ENCODE measurements around the gene TOM1L2. TPM values are rescaled to one million over a fixed set of nuclear protein-coding genes. Genes with fewer than 3 reads are reported as not detected.

TOM1L2 gene
- total RNA-seq, 4 donors from 2014 or later: 55.5 to 118 (median 73.3) TPM

- no peak overlapping the region for H3K4me3 ChIP-seq
- TF ChIP-seq, protein P1, sequence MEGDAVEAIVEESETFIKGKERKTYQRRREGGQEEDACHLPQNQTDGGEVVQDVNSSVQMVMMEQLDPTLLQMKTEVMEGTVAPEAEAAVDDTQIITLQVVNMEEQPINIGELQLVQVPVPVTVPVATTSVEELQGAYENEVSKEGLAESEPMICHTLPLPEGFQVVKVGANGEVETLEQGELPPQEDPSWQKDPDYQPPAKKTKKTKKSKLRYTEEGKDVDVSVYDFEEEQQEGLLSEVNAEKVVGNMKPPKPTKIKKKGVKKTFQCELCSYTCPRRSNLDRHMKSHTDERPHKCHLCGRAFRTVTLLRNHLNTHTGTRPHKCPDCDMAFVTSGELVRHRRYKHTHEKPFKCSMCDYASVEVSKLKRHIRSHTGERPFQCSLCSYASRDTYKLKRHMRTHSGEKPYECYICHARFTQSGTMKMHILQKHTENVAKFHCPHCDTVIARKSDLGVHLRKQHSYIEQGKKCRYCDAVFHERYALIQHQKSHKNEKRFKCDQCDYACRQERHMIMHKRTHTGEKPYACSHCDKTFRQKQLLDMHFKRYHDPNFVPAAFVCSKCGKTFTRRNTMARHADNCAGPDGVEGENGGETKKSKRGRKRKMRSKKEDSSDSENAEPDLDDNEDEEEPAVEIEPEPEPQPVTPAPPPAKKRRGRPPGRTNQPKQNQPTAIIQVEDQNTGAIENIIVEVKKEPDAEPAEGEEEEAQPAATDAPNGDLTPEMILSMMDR (IDR thresholded peaks at IDR 0.05): no peak
- no peak for TF ChIP-seq POLR2A (IDR thresholded peaks at IDR 0.05)
- intact Hi-C loops (cut with DNase I): no loop called here
- H3K9me3 ChIP-seq: no peaks in the 10 kb centered on the region
- WGBS, 2 donors: 67 to 74% methylated on average over 5 of the region's 5 CpGs
- no peak for DNase-seq
- H3K4me1 ChIP-seq: peaks cover 0 to 59% (median 8%) of the 10 kb centered on the region in 3 donors
- H3K36me3 ChIP-seq: peaks cover 0 to 18% (median 0%) of the 10 kb centered on the region in 3 donors
- no peak overlapping the region for H3K27ac ChIP-seq
- H3K27me3 ChIP-seq: no peaks in the 10 kb centered on the region
Observed at GRCh38 chr17:17926840-17927449, 45.3 kb downstream of the TOM1L2 start.

DNA sequence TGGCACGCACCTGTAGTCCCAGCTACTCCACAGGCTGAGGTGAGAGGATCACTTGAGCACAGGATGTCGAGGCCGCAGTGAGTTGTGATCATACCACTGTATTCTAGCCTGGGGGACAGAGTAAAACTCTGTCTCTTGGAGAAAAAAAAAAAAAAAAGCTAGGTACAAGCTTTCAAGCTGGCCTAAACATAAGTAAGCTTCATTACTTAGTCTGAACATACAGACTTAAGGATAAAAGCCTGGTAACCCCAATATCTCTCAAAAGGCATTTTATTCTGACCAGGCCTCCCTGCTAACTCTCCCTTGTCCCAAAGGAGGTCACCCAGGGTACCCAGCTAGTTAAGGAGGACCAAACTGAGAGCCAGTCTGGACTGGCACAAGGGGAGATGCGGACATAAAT lies 46.2 kb downstream of the TOM1L2 start:
- DNase-seq: no peak
- Histone ChIP-seq H3K36me3 (peaks cover 0 to 18% (median 0%) of the 10 kb centered on the region in 3 donors), H3K9me3 (no peaks in the 10 kb centered on the region), H3K27ac (no peak overlapping the region), H3K4me3 (no peak overlapping the region), H3K4me1 (peaks cover 7 to 60% (median 11%) of the 10 kb centered on the region in 3 donors), H3K27me3 (no peaks in the 10 kb centered on the region)
- 75 to 82% methylated on average over 4 of the region's 4 CpGs for WGBS, 2 donors
- intact Hi-C loops (cut with DNase I): no loop called here
- TF ChIP-seq, protein P1 (IDR thresholded peaks at IDR 0.05): no peak
- TF ChIP-seq POLR2A (IDR thresholded peaks at IDR 0.05): no peak

GRCh38 chr17:17924857-17925250 lies 47.3 kb downstream of the TOM1L2 start:
- intact Hi-C loops (cut with DNase I): no loop called here
- Histone ChIP-seq H3K4me3 (no peak overlapping the region), H3K9me3 (no peaks in the 10 kb centered on the region), H3K4me1 (peaks cover 12 to 63% (median 14%) of the 10 kb centered on the region in 3 donors), H3K27me3 (no peaks in the 10 kb centered on the region), H3K36me3 (peaks cover 0 to 18% (median 0%) of the 10 kb centered on the region in 3 donors), H3K27ac (no peak overlapping the region)
- DNase-seq: no peak
- TF ChIP-seq, protein P1 (IDR thresholded peaks at IDR 0.05): no peak
- TF ChIP-seq POLR2A (IDR thresholded peaks at IDR 0.05): no peak

DNA sequence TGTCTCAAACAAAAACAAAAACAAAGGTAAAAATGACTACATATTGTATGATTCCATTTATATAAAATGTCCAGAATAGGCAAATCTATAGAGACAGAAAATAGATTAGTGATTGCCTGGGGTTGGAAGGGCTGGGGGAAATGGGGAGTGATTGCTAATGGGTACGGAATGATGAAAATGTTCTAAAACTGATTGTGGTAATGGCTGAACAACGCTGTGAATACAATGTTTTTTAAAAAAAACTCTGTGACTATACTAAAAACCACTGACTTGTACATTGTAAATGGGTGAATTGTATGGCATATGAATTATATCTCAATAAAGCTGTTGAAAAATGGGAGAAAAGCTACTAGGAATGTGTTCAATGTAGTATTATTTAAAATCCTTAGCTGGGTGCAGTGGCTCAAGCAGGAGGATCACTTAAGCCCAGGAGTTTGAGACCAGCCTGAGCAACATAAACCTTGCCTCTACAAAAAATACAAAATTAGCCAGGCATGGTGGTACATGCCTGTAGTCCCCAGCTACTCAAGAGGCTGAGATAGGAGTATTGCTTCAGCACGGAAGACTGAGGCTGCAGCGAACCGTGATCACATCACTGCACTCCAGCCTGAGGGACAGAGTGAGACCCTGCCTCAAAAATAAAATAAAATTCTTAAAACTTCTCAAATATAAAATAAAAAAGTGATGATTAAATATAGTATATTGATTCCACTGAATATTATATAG lies 47.9 kb downstream of the TOM1L2 start:
- no peak overlapping the region for H3K27ac ChIP-seq
- DNase-seq: no peak
- intact Hi-C loops (cut with DNase I): no loop called here
- peaks cover 18 to 63% (median 19%) of the 10 kb centered on the region in 3 donors for H3K4me1 ChIP-seq
- H3K4me3 ChIP-seq: no peak overlapping the region
- H3K9me3 ChIP-seq: no peaks in the 10 kb centered on the region
- 91 to 95% methylated on average over 5 of the region's 5 CpGs for WGBS, 2 donors
- TF ChIP-seq POLR2A (IDR thresholded peaks at IDR 0.05): no peak
- TF ChIP-seq, protein P1 (IDR thresholded peaks at IDR 0.05): no peak
- H3K27me3 ChIP-seq: no peaks in the 10 kb centered on the region
- H3K36me3 ChIP-seq: peaks cover 0 to 17% (median 0%) of the 10 kb centered on the region in 3 donors

DNA sequence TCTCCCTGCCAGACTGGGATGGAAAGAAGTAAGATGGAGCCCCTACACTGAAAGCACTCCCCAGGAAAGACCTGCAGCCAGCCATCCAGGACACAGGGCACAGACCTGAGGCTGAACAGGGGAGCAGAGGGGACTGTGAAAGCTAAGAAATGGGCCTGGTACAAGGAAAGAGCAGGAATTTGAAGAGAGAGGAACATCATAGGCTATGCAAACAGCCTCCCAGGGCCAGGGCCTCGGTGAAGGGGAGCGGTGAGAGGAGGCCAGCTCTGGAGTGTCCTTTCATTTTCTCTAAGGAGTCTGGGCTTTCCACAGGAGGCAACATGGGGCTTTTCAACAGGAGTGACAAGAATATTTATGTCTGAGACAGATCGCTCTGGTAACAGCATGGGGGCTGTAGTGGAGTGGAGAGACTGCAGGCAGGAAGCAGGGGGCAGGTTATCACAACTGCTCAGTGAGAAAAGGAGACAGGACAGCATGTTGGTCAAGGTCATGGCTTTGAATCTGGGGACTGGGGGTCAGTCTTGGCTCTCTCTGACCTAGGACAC lies 50.1 kb downstream of the TOM1L2 start:
- Histone ChIP-seq H3K27ac (peak overlapping the region; percentile 0 to 83 (median 70)), H3K27me3 (no peaks in the 10 kb centered on the region), H3K36me3 (no peaks in the 10 kb centered on the region), H3K9me3 (no peaks in the 10 kb centered on the region), H3K4me3 (no peak overlapping the region), H3K4me1 (peaks cover 24 to 56% (median 28%) of the 10 kb centered on the region in 3 donors)
- DNase-seq: no peak
- 79 to 97% methylated on average over 2 to 3 of the region's 3 CpGs for WGBS, 2 donors
- intact Hi-C loops (cut with DNase I): no loop called here
- TF ChIP-seq POLR2A (IDR thresholded peaks at IDR 0.05): no peak
- TF ChIP-seq, protein P1 (IDR thresholded peaks at IDR 0.05): no peak
